Fibroblast of skin of back (primary cell): ENCODE results near the gene LAGE3.
A peak's percentile ranks its signal among the peaks of the same experiment; 100 is the strongest.

Experiments used
- DNase-seq: peaks from one replicate; pipeline ENCODE4 v3.0.0-alpha.2; 2013

The LAGE3 gene

DNA sequence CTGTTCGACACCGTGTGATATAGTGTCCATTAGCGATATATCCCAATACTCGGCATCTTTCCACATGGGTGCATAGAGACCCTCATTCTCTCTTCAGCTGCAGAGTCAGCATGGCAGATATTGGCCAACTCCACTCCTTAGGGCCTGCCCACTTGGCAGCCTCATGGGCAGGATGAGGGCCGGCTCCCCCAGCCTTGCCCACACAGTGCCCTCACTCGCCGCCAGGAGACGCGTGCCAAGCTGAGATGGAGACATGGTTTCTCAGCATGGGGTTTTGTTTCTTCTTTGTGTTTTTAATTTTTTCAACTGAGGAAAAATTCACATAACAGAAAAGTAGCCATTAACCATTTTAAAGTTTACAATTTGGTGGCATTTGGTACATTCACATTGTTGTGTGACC is 26.3 kb downstream of the LAGE3 start:
- no peak for DNase-seq

DNA sequence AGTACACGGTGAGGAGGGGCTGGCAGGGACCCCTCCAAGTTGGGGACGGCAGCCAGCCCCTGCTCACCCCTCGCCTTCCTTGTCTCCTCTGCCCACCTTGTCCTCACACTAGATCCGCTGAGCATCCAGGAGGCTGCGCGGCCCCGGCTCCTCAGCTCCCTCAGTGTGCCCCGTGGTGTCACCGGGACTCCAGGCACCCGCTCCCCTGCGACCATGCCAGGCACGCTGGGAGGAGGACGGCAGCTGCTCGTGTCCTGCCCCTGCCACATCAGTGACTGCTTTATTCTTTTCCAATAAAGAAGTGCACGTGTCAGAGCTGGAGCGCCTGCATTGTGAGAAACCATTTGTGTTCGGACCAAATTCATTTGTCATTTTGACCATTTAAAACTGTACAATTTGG is 28.8 kb downstream of the LAGE3 start:
- no peak for DNase-seq

DNA sequence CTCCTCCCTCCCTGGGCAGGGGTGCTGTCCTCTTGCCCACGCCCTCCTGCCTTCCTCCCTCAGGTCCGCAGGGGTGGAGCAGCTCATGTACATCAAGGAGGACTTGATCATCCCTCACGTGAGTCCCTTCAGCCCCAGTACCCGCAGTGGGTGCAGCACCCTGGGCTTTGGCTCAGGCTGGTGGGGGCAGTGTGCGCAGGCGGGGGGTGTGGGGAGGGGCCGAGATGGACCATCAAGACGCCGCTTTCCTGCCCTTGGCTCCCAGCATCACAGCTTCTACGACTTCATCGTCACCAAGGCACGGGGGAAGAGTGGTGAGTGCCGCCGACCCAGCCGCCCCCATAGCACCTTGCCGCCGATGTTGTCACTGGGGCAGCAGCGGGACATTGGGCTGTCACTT is 29.5 kb downstream of the LAGE3 start:
- no peak for DNase-seq

DNA sequence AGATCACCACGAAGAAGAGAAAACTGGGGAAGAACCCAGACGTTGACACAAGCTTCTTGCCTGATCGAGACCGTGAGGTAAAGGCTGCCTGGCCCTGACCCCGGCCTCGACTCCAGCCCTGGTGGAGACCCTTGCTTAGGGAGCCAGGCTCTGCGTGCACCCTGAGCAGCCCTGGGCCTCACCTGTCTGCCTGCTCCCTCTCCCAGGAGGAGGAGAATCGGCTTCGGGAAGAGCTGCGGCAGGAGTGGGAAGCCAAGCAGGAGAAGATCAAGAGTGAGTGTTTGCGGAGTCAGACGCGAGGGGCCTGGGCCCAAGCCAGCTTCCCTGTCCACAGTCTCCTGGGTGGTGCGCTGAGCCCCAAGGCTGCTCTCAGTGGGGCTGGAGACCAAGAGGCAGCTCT is 30.6 kb downstream of the LAGE3 start:
- no peak for DNase-seq

DNA sequence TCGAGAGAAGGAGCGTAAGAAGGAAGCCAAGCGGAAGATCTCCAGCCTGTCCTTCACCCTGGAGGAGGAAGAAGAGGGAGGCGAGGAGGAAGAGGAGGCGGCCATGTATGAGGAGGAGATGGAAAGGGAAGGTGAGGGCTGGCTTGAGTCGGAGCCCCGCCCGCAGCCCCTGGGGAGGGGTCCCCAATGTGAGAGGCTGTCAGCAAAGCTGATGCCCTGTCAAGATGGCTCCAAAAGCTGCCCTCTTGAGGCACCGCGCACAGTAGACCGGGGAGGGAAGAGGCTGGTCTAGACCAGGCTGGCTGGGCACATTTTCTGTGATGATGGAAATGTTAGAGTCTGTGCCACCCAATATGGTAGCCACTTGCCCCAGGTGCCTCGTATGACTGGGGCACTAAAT is 32.7 kb downstream of the LAGE3 start:
- no peak for DNase-seq

DNA sequence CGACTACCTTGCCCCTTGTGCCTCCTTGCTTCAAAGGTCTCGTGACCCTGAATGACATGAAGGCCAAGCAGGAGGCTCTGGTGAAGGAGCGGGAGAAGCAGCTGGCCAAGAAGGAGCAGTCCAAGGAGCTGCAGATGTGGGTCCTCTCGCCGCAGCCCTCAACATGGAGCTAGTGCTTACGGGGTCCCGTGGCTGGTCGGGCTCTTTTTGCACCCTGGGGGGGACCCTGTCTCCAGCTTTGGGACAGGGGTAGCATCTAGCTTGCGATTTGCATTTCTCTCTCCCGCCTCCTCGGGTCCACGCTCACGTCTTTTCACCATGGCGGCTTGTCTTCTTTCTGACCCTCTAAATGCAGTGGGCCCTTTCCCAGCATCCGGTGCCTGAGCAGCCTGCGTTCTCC is 33.3 kb downstream of the LAGE3 start:
- no peak for DNase-seq

DNA sequence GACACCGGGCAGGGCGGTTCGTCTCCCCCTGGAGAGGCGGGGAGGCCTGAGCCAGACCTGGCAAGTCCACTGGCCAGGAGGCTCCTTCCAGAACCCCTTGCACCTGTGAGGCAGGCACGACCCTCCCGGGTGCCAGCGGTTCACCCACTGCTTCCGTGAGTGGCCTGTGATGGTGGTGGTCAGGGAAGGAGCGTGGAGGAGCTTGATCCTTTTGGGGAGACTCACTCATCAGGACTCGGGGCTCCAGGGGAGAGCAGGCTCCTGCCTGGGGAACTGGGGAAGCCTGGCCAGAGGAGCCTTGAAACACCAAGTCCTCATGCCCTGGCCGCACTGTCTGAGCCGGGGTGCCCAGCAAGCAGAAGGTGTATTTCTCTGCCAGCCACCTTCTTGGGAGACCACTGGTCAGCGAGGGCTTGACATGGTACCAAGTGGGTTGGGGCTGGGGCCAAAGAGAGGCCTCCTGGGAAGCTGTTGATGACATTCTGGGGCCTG is 34.3 kb downstream of the LAGE3 start:
- no peak for DNase-seq

DNA sequence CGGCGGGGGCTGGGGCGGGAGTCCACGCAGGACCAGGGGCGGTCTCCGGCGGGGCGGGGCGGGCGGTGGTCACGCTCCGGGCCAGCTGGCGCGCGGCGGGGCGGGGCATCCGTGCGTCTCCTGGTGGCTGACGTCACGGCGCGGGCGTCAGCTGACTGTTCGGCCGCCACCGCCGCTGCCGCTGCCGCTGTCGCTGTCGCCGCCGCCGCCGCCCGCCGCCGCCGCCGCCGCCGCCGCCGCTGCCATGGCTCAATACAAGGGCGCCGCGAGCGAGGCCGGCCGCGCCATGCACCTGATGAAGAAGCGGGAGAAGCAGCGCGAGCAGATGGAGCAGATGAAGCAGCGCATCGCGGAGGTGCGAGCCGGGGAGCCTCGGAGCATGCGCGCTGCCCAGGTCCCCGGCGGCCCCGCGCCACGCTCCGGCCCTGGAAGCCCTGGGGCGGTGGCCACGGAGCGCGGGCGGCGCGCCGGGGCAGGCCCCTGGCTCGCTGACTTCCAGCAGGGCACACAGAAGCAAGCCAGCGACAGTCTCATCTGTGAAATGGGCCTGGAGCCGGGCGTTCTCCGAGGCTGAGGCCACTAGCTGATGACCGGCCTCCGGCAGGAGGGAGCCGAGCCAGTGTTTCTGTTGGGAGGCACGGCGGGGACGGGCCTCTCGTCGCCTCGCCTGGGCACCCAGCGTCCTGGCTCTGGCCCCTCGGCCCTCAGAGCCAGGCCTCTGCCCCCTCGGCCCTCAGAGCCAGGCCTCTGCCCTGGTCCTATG is 34.9 kb downstream of the LAGE3 start, which contains the start of gene FAM50A:
TSS of gene FAM50A (plus strand) at position 150 of the 763 bp plus-strand sequence. CDS start at position 245, 95 bp downstream.
- DNase-seq = peak; percentile 68

DNA sequence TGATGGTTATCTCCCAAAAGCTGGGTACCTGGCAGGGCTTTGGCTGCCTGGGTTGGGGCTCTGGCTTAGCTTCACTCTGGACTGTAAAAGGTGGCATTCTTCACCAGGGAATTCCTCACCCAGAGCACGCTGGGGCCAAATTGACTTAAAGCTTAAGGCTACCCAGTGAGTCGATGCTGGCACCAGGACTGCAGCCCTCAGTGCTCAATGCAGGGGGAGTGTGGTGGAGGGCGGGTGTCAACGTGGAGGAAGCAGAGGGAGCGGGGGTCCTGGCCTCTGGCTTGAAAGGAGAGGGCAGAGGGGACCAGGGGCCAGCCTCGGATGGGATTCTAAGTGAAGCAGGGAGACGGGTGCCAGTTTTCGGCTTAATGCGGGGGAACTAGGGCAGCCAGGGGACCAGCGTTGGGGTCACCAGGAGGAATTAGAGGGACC is 35.6 kb downstream of the LAGE3 start:
- no peak for DNase-seq

DNA sequence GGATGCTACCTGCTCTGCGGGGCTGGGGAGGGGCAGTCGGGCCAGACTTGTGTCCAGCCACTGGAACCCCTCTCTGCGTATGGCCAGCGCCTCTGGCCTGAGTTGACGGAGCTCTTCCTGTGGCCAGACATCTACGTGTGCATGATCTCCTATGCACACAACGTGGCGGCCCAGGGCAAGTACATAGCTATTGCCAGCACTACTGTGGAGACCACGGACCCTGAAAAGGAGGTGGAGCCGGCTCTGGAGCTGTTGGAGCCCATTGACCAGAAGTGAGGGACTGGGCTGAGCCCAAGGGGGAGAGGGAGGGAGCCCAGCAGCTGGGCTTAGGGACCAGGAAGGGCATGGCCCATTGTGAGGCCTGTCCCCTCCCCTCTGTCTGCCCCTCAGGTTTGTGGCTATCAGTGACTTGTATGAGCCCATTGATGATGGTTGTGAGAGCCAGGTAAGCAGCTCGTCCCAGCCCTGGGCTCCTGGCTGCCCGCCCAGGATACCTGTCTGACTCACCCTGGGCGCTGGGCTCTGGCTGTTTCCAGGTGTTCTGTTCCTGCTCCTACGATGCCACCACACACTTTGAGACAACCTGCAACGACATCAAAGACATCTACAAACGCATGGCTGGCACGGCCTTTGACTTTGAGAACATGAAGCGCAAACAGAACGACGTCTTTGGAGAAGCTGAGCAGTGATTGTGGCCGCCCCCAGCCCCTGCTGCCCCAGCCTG is 36.9 kb downstream of the LAGE3 start:
- DNase-seq = no peak

DNA sequence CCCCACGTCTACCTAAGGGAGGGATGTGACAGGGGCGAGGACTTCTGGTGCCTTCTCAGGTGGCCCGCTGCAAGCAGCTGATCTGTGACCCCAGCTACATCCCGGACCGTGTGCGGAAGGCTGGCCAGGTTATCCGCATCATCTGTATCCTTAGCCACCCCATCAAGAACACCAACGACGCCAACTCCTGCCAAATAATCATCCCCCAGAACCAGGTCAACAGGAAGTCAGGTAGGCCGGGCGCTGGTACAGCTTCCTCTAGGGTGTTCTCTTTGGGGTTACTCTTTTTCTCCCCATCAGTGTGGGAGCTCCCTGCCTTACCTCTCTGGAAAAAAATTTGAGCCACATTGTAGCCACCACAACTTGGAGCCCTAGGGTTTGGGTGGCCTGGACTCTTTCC is 37.5 kb downstream of the LAGE3 start:
- DNase-seq = no peak

DNA sequence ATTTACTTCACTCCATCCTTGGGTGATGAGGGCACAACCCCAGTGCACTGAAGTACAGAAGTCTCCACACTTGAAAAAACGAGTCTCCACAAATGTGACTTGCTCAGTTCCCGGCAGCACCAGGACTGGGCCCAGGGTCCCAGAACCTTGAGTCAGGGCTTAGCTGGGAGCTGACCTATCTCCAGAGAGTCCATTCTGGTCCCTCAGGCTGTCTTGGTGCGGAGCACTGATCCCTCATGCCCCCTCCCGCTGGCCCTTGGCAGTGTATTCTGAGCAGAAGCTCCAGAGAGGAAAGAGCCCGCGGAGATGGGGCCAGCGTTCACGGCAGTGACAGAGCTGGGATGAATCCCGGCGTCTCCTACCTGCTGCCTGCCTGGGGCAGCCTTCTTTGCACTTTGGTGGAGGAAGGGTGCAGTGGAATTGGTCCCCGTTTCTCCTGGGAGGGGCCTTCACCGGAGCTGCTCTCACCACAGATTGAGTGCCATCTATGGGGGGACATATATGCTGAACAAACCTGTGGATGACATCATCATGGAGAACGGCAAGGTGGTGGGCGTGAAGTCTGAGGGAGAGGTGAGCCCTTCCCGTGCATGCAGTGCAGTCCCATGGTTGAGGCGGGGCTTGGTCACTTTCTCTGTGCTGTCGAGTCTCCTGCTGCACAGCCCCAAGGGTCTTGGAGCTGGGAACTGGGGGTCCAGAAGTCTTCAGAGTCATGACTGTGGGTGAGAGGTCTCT is 38.3 kb downstream of the LAGE3 start:
- DNase-seq = no peak

DNA sequence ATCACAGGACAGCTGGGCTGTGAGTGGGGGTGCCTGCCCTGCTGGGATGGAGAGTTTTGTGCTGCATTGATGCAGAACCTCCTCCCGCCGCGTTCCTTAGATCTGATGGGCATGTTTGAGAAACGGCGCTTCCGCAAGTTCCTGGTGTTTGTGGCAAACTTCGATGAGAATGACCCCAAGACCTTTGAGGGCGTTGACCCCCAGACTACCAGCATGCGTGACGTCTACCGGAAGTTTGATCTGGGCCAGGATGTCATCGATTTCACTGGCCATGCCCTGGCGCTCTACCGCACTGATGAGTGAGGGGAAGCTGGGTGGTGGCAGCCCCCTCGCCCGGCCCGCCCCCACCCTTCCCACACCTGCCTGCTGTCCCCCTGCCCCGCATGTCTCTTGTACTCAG is 39.2 kb downstream of the LAGE3 start:
- no peak for DNase-seq

DNA sequence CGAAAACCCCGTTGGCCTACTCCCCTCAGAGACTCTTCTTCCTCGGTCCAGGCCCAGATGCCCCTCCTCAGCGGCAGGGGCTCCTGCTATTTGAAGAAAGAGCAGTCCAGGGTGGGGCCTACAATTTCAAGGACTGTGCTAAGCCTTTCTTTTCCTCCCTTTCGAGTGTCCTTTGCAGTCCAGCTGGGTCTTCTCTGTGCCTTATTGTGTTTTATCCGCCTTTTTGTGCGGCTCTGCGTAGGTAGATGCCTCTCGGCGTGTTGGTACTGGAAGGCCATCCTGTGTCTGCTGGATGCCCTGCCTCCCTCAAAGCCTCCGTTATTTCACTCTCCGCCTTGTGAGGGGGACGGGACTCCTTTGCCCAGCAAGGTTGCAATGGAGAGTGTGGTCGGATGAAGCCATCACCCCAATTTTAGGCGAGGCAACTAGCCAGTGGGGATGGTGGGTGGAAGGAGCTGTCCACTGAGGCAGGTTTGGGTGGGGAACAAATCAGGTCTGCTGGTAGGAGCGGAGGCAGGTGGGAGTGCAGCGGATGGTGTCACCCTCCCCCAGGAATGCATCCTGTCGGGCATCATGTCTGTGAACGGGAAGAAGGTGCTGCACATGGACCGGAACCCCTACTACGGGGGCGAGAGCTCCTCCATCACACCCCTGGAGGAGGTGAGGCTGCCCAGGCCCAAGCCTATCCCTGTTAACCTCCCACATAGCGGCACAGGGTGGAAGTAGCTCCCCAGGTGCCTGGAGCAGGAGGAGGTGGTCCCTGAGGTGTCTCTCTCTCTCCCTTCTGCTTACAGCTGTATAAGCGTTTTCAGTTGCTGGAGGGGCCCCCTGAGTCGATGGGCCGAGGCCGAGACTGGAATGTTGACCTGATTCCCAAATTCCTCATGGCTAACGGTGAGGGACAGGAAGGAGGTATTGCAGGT is 40.8 kb downstream of the LAGE3 start:
- no peak for DNase-seq

DNA sequence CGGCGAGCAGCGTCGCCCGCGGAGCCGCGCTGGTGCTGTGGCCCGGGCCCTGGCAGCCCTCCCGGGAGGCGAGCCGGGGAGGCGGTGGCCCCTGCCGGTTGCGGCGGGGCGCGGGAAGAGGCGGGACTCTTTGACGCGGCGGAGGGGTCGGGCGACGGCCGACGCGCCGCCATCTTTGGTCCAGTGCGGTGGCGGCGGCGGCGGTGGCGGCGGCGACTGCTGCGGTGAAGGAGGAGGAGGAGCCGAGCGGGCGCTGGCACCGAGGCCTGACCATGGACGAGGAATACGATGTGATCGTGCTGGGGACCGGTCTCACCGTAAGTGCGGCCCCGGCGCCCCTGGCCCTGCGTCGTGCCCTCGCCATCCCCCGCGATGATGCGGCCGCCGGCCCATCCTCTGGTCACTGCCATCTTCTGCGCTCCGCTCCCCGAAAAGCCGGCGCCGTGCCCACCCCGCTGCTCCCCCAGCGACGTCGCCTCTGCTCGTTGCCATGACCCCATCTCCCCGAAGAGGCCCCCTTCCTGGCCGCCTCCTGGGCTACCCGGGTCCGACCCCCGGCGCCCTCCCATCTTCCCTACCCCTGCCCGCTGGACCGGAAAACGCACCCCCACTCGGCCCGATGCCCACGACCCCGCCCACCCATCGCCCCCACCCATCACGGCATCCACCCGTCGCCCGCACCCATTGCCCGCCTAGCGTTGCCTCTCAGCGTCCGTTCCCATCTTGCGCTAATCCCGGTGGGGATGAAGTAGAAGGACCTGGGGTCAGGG is 41.9 kb downstream of the LAGE3 start, which contains the start of gene GDI1:
TSS of gene GDI1 (plus strand) at position 172 of the 770 bp plus-strand sequence. CDS start at position 273, 101 bp downstream.
- peak; percentile 62 for DNase-seq

DNA sequence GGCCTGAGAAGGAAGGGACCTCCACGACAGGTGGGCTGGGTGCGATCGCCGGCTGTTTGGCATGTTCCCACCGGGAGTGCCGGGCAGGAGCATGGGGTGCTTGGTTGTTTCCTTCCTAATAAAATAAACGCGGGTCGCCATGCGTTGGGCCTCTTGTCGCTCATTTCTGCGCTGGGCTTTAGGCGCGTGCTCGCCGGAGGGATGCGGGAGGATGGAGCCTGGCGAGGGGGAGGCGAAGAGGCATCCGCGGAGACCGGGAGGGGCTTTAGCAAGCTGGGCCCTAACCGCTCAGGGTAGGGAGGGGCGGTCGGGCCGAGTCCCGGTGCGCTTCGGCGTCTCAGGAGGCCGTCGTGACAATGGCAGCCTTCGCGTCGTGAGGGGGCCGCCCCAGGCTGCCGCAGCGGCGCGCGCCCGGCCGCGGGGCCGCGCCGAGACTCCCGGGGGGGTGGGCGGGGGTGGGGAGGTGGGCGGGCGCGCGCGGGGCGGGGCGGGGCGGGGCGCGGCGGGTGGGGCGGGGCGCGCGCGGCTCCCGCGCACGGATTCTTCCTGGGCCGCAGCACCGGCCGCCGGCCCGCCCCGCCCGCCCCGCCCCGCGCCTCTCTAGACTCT is 42.6 kb downstream of the LAGE3 start:
- peak; percentile 54 for DNase-seq

DNA sequence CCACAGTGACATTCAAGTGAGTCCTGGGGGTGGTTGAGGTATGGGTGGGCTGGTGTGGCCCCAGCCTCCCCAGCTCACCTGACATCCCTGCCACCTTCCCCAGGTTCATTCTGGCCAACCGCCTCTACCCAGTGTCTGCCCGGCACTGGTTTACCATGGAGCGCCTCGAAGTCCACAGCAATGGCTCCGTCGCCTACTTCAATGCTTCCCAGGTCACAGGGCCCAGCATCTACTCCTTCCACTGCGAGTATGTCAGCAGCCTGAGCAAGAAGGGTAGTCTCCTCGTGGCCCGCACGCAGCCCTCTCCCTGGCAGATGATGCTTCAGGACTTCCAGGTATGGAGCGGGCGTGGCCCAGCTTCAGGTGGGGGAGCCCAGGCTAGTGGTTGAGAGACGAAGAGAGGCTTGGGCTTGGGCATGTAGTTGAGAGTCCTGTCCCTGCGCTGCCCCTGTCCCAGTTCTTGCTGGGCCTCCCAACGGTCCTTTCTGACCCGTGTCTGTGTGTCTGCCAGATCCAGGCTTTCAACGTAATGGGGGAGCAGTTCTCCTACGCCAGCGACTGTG is 43.8 kb downstream of the LAGE3 start:
- DNase-seq = no peak

DNA sequence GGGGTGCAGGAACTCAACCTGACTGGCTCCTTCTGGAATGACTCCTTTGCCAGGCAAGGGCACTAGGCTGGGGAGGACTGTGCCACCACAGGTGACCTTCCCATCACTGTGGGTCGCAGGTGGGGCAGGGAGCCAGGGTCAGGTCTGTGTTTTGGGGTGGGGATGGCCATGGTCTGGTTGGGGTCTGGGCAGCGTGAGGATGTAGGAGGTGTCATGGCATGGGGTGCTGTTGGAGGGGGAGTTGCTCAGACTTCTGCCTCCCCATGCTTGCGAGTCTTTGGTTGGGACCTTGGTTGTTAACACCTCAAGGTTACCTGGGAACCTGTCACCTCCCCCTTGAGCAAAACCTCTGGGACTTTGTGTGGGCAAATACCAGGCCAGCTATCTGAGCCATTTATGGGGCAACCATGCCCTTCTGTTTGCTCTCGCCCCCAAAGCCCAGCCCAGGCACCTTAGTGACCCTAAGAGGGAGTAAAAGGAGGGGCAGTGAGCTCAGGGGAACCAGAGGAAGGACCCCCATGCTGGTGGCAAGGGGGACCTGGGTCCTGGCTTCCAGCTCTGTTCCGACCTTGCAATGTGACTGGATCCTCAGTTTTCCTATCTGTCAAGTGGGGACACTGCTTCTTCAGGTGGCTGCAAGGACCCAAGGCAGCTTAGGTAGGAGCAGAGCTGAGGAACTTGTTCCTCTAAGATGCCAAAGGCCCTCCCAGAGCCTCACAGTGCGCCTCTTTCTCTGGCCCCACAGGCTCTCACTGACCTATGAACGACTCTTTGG is 44.5 kb downstream of the LAGE3 start:
- no peak for DNase-seq

DNA sequence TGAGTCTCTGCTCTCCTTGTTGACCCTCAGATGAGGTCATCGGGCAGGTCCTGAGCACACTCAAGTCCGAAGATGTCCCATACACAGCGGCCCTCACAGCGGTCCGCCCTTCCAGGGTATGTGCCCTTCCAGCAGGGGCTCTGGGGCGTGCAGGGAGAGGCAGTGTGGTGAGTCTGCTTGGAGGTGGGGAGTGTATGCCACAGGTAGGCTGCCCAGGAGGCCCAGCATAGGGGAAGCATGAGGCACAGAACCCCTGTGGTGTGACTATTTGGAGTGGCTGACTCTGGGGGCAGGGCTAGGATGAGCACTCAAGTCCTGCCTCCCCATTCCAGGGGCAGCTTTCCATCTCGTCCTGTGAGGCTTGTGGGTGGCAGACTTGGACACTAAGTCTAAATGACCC is 45.5 kb downstream of the LAGE3 start:
- no peak for DNase-seq

DNA sequence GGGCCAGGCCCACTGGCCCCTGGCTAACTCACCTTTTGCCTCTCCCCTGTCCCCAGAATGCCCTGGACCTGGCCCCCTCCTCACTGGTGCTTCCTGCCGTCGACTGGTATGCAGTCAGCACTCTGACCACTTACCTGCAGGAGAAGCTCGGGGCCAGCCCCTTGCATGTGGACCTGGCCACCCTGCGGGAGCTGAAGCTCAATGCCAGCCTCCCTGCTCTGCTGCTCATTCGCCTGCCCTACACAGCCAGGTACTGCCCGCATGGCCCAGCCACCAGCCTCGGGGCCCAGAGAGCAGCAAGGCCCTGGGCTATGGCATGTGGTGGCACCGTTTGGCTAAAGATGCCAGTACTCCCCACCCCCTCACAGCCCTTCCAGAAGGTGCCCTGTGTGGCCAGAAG is 46.9 kb downstream of the LAGE3 start:
- DNase-seq = no peak
